IPS DF 19.7 (cell line): ENCODE measurements around the gene TRIM73.
"Not testable (repeated sequence)": the region's sequence is repeated elsewhere in the genome, so short reads cannot be mapped to it uniquely, and the experiment has no call there.

Experiments
- DNase-seq: peaks from one replicate; pipeline ENCODE4 v3.0.0-alpha.2; 2013; ENCODE audit warnings: low read depth, low spot score

The TRIM73 gene

DNA sequence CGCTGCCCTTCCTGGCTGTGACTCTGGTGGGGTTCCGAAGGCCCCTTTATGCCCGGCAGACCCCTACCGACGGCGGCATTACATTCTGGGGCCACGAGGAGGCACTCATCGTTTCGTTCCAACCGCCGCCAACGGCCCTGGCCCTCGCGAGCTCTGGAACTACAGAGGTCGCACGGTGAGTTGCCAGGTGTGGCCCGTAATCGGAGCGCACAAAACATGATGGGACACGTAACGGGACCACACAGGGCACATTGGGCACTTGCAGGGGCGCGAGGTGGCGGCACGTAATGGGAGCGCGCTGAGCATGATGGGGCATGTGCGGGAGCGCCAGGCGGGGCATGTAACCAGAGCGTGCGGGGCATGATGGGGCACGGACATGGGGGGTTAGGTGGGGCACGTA is at the start of gene TRIM73:
Gene TRIM73 (plus strand): TSS at position 301 of the 400 bp plus-strand sequence. CDS start 3,305 bp downstream, outside the sequence.
- not testable (repeated sequence) for DNase-seq

GRCh38 chr7:75358671-75359541 is 36.5 kb upstream of the TRIM73 start:
- DNase-seq, result not testable (repeated sequence)

DNA sequence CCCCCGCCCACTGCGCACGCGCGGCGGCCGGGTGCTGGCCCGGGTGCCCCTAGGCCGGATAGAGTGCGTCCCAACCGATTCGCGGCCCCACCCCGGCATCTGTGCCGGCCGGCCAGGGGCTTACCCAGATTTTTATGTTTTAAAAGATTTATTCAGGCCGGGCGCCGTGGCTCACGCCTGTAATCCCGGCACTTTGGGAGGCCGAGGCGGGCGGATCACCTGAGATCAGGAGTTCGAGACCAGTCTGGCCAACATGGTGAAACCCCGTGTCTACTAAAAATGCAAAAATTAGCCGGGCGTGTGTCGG is 35.9 kb upstream of the TRIM73 start:
- DNase-seq, result not testable (repeated sequence)

DNA sequence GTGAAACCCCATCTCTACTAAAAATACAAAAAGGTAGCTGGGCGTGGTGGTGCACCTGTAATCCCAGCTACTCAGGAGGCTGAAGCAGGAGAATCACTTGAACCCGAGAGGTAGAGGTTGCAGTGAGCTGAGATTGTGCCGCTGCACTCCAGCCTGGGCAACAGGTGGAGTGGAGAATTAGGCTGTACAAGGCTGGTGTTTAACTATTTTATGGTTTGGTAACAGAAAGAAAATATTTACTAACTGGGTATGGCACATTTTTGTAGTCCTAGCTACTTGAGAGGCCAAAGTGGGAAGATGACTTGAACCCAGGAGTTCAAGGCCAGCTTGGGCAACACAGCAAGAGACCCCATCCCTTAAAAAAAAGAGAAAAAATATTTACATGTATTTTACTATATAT is 31.4 kb upstream of the TRIM73 start:
- not testable (repeated sequence) for DNase-seq

- DNase-seq, result not testable (repeated sequence)
Measured at GRCh38 chr7:75366643-75367042, 28.8 kb upstream of the TRIM73 start.

GRCh38 chr7:75367313-75367712 is 28.1 kb upstream of the TRIM73 start:
- not testable (repeated sequence) for DNase-seq

DNA sequence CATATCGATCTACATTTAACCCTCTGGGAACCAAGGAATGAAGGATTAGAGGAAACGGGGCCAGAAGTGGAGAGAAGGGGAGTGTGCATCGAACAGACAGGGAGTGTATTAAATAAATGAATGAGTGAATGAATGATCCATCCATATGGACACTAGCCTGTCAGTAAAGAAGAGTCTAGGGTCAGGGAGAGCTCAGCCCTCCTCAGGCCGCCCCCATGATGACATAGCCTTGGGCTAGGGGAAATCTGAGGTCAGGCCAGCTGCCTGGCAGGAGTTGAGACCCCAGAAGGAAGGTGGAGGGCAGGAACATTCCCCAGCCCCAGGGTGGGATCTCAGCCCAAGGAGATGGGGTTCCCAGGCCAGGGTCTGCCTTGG is 21.3 kb upstream of the TRIM73 start:
- DNase-seq, result not testable (repeated sequence)

GRCh38 chr7:75374519-75375317 is 20.7 kb upstream of the TRIM73 start:
- DNase-seq, result not testable (repeated sequence)

DNA sequence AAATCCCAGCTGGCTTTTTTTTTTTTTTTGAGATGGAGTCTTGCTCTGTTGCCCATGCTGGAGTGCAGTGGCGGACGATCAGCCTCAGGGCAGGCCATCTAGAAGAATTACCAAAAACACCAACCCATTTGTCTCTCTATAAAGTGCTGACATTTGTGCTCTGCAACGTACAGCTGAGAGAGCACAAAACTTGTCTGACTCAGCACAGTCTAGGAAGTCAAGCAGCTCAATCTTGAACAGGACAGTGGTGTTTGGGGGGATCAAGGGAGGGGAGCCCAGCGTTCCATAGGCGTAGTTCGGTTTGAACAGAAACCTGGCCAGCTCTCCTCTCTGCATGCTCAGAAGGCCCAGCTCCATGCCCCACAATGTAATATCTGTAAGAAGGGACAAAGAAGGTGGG is 2.2 kb upstream of the TRIM73 start:
- not testable (repeated sequence) for DNase-seq

GRCh38 chr7:75397865-75398264 is 2.4 kb downstream of the TRIM73 start:
- DNase-seq, result not testable (repeated sequence)

DNA sequence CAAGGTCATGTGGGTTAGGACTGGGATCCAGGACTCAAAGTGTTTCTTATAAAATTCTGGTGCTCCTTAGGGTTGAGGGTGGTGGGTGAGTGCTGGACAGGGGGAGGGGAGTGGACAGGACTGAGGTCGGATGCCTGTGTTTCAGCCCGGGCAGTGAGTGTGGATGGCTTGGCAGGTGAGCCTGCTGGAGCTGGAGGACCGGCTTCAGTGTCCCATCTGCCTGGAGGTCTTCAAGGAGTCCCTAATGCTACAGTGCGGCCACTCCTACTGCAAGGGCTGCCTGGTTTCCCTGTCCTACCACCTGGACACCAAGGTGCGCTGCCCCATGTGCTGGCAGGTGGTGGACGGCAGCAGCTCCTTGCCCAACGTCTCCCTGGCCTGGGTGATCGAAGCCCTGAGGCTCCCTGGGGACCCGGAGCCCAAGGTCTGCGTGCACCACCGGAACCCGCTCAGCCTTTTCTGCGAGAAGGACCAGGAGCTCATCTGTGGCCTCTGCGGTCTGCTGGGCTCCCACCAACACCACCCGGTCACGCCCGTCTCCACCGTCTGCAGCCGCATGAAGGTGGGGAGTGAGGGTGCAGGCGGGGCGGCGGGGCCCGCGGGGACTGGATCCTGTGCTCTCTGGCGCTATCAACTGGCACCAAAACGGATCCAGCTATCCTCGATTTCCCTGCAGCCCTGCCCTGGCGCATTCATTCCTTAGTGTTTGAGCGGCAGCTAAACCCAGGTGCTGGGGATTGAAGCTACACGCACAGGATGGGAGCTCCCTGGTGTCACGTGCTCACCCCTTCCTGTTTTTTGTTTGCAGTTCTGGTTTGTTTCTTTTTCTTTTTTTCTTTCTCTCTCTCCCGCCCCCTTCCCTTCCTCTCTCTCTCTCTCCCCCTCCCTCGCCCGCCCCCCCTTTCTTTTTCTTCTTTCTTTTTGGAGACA is 3.6 kb downstream of the TRIM73 start:
- not testable (repeated sequence) for DNase-seq

- DNase-seq, result not testable (repeated sequence)
Measured at GRCh38 chr7:75400575-75400974, 5.1 kb downstream of the TRIM73 start.

GRCh38 chr7:75403455-75404443 is 8.3 kb downstream of the TRIM73 start:
- DNase-seq, result not testable (repeated sequence)

DNA sequence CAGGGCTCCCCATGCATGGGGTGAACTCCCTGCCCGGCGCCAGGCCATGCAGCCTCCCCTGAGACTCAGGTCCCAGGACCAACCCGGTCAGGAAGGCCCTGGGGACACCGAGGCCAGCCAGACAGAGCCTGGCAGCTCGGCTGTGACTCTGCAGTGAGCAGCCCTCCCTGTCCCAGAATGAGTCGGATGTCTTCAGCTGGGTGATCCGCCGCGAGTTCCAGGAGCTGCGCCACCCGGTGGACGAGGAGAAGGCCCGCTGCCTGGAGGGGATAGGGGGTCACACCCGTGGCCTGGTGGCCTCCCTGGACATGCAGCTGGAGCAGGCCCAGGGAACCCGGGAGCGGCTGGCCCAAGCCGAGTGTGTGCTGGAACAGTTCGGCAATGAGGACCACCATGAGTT is 9.2 kb downstream of the TRIM73 start:
- not testable (repeated sequence) for DNase-seq

GRCh38 chr7:75409880-75410822 is 14.7 kb downstream of the TRIM73 start:
- not testable (repeated sequence) for DNase-seq

DNA sequence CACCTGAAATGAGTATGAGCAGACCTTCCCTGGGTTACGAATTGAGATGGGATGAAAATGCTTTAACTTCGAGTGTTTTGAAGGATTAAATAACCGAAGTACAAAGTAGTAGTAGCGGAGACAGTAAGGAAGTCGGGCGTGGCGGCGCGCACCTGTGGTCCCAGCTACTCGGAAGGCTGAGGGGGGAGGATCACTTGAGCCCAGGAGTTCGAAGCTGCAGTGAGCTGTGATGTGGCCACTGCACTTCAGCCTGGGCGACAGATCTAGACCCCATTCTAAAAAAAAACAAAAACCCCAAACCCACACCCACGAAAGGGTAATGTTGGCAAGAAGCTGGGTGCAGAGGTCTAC is 15.4 kb downstream of the TRIM73 start:
- DNase-seq, result not testable (repeated sequence)

GRCh38 chr7:75414204-75414603 is 18.8 kb downstream of the TRIM73 start:
- not testable (repeated sequence) for DNase-seq

GRCh38 chr7:75414708-75415427 is 19.4 kb downstream of the TRIM73 start:
- DNase-seq, result not testable (repeated sequence)

- DNase-seq, result not testable (repeated sequence)
Measured at GRCh38 chr7:75415428-75415817, 20.0 kb downstream of the TRIM73 start.
